ENCODE results near the gene FBXL5.

The FBXL5 gene

DNA sequence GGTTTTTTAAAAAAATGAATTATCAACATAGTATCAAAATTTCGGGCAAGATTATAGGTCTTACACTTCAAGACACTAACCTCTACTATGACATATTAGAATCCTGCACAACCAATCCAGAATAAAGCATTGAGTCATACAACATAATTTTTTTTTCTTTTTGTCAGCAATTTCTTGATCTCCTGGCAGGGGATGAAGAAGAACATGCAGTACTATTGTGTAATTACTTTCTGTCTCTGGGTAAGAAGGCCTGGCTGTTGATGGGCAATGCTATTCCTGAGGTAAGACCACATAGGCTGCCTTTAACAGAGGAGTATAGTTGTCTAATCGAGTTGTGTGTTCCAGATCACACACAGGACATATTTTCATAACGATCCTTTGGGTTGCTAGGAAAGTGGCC is 67.5 kb downstream of the FBXL5 start:
- in situ Hi-C loops (cut with HindIII; ENCODE audit: low pct_ligation_motif_present, low sequenced_read_pairs), result no loop called here

DNA sequence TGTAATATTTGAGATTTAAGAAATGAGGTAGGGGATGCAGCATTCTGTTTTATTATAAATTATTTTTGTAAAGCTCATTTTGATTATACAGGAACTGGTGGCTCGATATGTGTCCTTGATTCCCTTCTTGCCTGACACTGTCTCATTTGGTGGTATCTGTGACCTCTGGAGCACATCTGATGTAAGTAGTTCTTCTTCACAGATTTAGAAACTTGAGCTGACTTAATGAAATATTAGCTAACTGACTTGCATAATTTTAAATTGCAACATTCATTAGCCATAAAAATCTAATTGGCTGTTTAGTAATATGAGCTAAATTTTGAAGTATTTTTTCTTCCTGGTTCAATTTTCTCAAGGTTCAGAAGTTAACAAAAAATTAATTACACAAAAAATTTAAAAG is 69.1 kb downstream of the FBXL5 start:
- H3K36me3 ChIP-seq (replicated peaks), result no peaks in the 10 kb centered on the region
- TF ChIP-seq, protein P1, sequence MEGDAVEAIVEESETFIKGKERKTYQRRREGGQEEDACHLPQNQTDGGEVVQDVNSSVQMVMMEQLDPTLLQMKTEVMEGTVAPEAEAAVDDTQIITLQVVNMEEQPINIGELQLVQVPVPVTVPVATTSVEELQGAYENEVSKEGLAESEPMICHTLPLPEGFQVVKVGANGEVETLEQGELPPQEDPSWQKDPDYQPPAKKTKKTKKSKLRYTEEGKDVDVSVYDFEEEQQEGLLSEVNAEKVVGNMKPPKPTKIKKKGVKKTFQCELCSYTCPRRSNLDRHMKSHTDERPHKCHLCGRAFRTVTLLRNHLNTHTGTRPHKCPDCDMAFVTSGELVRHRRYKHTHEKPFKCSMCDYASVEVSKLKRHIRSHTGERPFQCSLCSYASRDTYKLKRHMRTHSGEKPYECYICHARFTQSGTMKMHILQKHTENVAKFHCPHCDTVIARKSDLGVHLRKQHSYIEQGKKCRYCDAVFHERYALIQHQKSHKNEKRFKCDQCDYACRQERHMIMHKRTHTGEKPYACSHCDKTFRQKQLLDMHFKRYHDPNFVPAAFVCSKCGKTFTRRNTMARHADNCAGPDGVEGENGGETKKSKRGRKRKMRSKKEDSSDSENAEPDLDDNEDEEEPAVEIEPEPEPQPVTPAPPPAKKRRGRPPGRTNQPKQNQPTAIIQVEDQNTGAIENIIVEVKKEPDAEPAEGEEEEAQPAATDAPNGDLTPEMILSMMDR (IDR thresholded peaks at IDR 0.05; ENCODE audit: low read depth, low read length, missing control alignments), result no peak
- in situ Hi-C loops (cut with HindIII; ENCODE audit: low pct_ligation_motif_present, low sequenced_read_pairs), result no loop called here
- H3K27me3 ChIP-seq (replicated peaks), result no peaks in the 10 kb centered on the region
- H3K4me3 ChIP-seq (ENCODE audit: low read depth, low read length), result no peak overlapping the region
- DNase-seq, result no peak
- no peak overlapping the region for H3K27ac ChIP-seq

More for the DNA sequence above, 67.5 kb downstream of the FBXL5 start:
- Histone ChIP-seq H3K4me3 (ENCODE audit: low read depth, low read length) (no peak overlapping the region), H3K36me3 (replicated peaks) (no peaks in the 10 kb centered on the region), H3K27me3 (replicated peaks) (no peaks in the 10 kb centered on the region), H3K27ac (no peak overlapping the region)
- DNase-seq, result no peak
- TF ChIP-seq, protein P1 (IDR thresholded peaks at IDR 0.05; ENCODE audit: low read depth, low read length, missing control alignments), result no peak

DNA sequence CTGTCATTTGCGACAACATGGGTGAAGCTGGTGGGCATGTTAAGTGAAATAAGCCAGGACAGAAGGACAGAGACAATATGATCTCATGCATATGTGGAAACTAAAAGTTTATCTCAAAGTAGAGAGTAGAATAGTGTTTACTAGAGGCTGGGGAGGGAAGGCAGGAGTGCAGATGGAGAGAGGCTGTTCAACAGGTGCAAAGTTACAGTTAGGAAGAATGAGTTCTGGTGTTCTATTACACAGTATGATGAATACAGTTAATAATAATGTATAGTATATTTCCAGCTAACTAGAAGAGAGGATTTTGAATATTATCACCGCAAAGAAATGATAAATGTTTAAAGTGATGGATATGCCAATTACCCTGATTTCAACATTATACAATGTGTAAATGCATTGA is 69.8 kb downstream of the FBXL5 start:
- DNase-seq, result no peak
- Histone ChIP-seq H3K27ac (no peak overlapping the region), H3K4me3 (ENCODE audit: low read depth, low read length) (no peak overlapping the region), H3K36me3 (replicated peaks) (no peaks in the 10 kb centered on the region), H3K27me3 (replicated peaks) (no peaks in the 10 kb centered on the region)
- TF ChIP-seq, protein P1 (IDR thresholded peaks at IDR 0.05; ENCODE audit: low read depth, low read length, missing control alignments), result no peak
- in situ Hi-C loops (cut with HindIII; ENCODE audit: low pct_ligation_motif_present, low sequenced_read_pairs), result no loop called here

DNA sequence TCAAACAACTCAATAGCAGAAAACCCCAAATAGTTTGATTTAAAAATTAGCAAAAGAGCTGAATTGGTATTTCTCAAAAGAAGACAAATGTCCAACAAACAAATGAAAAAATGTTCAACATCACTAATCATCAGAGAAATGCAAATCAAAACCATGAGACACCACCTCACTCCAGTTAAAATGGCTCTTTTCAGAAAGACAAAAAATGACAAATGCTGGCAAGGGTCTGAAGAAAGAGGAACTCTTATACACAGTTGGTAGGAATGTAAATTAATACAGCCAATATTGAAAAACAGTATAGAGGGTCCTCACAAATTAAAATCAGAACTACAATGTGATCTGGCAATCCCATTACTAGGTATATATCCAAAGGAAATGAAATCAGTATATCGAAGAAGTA is 70.4 kb downstream of the FBXL5 start:
- Histone ChIP-seq H3K4me3 (ENCODE audit: low read depth, low read length) (no peak overlapping the region), H3K27ac (no peak overlapping the region), H3K27me3 (replicated peaks) (no peaks in the 10 kb centered on the region), H3K36me3 (replicated peaks) (no peaks in the 10 kb centered on the region)
- no peak for DNase-seq
- in situ Hi-C loops (cut with HindIII; ENCODE audit: low pct_ligation_motif_present, low sequenced_read_pairs), result no loop called here
- TF ChIP-seq, protein P1 (IDR thresholded peaks at IDR 0.05; ENCODE audit: low read depth, low read length, missing control alignments), result no peak

DNA sequence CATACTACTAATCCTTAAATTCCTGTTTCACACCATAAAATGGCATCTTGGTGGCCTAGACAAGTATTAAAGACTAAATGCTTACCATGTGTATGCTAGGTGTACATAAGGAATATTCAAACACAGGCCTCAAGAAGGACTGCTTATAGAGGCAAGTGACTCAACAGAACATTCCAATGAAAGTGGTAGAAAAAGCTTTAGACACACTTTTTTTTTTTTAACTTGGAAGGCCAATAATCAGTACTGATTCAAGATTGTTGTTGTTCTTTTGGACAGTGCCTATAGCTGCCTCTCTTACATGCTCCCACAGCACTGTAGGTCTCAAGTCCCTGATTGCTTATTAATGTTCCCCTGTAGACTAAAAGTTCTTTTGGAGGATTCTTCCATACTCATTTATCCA is 77.6 kb downstream of the FBXL5 start:
- Histone ChIP-seq H3K27me3 (replicated peaks) (no peaks in the 10 kb centered on the region), H3K36me3 (replicated peaks) (no peaks in the 10 kb centered on the region), H3K27ac (no peak overlapping the region), H3K4me3 (ENCODE audit: low read depth, low read length) (no peak overlapping the region)
- TF ChIP-seq, protein P1 (IDR thresholded peaks at IDR 0.05; ENCODE audit: low read depth, low read length, missing control alignments), result no peak
- in situ Hi-C loops (cut with HindIII; ENCODE audit: low pct_ligation_motif_present, low sequenced_read_pairs), result no loop called here
- DNase-seq, result peak; percentile 11

DNA sequence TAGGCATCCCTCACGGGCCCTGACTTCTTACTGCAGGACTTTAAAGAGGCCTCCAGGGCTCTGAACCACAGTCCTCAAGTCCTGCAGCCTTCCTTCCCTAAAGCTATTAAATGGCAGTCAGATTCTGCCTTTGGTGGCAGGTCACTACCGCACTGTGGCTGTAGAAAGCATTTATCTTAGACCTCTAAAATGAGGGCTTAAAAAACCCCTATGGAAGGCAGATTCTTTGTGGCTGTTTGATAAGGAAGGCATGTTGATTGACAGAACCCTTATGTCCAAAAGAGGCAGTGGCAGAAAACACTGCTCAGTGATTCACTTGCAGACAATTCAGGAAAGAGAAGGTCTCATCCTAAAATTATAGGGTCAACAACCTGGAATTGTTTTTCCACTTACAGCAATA is 79.2 kb downstream of the FBXL5 start:
- Histone ChIP-seq H3K4me3 (ENCODE audit: low read depth, low read length) (no peak overlapping the region), H3K36me3 (replicated peaks) (no peaks in the 10 kb centered on the region), H3K27ac (no peak overlapping the region), H3K27me3 (replicated peaks) (no peaks in the 10 kb centered on the region)
- DNase-seq, result peak; percentile 9
- in situ Hi-C loops (cut with HindIII; ENCODE audit: low pct_ligation_motif_present, low sequenced_read_pairs), result no loop called here
- TF ChIP-seq, protein P1 (IDR thresholded peaks at IDR 0.05; ENCODE audit: low read depth, low read length, missing control alignments), result no peak
